Measurements from ENCODE around the gene GOLGA1. TPM values are rescaled to one million over a fixed set of nuclear protein-coding genes. Genes with fewer than 3 reads are reported as not detected.
A peak's percentile ranks its signal among the peaks of the same experiment; 100 is the strongest.

Gene GOLGA1
- total and polyA plus RNA-seq, 9 of the 15 experiments (the other 6 are each of a cell fraction or from before 2014, with no cell fraction given): 2.9 to 15.9 (median 8.5) TPM

DNA sequence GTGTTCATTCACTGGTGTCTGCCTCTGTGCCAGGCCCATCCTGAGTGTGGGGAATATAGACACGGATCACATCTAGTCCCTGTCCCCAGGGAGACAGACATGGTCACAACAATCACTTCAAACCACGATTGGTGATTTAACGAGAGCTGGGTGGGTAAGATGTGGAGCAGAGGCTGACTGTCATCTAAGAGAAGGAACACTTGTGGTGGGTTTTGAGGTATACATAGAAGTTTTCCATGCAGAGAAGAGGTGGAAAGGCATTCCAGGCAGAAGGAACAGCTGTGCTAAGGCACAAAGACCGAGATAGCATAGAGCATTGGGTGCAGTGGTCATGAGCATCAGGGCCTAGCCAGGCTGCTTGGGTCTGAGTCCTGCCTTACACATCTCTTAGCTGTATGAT, 110.3 kb downstream of the GOLGA1 start:
- Histone ChIP-seq H3K4me3 (no peak overlapping the region), H3K79me2 (ENCODE audit: control insufficient read depth, insufficient read depth, low read length) (no peaks in the 10 kb centered on the region), H3K9me1 (ENCODE audit: control insufficient read depth, insufficient read depth, low read length) (no peaks in the 10 kb centered on the region), H3K36me3 (ENCODE audit: control insufficient read depth, insufficient read depth, low read length) (no peaks in the 10 kb centered on the region), H4K20me1 (replicated peaks; ENCODE audit: control insufficient read depth, insufficient read depth, low read length) (no peaks in the 10 kb centered on the region), H3K9ac (ENCODE audit: insufficient read depth in 1 of 2, low read depth in 2 of 2, low read length in 2 of 2) (no peak overlapping the region), H2AFZ (ENCODE audit: low read depth, low read length) (no peak overlapping the region), H3K27ac (ENCODE audit: extremely low read depth, low read depth, low read length) (no peak overlapping the region), H3K9me3 (replicated peaks; ENCODE audit: control insufficient read depth, insufficient read depth, low read depth, low read length) (no peaks in the 10 kb centered on the region), H3K4me2 (ENCODE audit: insufficient read depth, low read length) (no peak overlapping the region), H3K4me1 (replicated peaks in 1 of 2; ENCODE audit: control insufficient read depth in 2 of 2, insufficient read depth in 2 of 2, low read length in 2 of 2) (peaks cover 8 to 23% of the 10 kb centered on the region in 2 experiments; a peak in 4 of 5 replicates), H3K27me3 (ENCODE audit: control insufficient read depth in 2 of 2, insufficient read depth in 2 of 2, low read length in 2 of 2) (no peaks in the 10 kb centered on the region)
- ChIA-PET CTCF (ENCODE audit: low intra/inter-chr PET ratio) (no interaction called here), POLR2A (interaction anchor here (0.7 kb wide), 1 partner anchor 12 kb away, joined by 3 read pairs; no protein-coding TSS in a partner anchor)
- in situ Hi-C loops (cut with MboI): no loop called here
- ATAC-seq (no peak), DNase-seq (ENCODE audit: extremely low read depth in 1 of 4, low spot score in 3 of 4) (no peak), FAIRE-seq (no peak)
- TF ChIP-seq ZNF24 (IDR thresholded peaks at IDR 0.05) (peak; percentile 25; the same call in 1 of the 2 replicates), ZEB2 (IDR thresholded peaks at IDR 0.05) (no peak), BRD4 (IDR thresholded peaks at IDR 0.05) (no peak)
- intact Hi-C loops (cut with micrococcal nuclease): no loop called here
- WGBS (ENCODE audit: insufficient coverage, low coverage, missing lambda C conversion rate): 44% methylated on average over 4 of the region's 4 CpGs
- BruUV-seq (replicated peaks): no TSS peak

DNA sequence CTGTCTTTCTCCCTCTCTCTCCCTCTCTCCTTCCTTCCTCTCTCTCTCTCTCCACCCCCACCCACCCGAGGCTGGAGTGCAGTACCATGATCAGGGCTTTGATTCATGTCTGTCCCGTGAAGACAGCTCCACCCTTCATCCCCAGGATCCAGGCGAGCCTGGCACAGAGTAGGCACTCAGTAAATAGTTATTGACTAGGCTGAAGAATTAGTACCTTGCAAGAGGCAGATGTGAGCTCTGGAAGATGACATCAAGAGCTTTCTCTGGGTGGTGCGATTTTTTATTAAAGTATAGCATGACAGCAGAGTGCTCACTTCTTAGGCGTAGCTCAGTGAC, 111.6 kb downstream of the GOLGA1 start:
- H3K4me3 ChIP-seq: no peak overlapping the region
- 0 out of 4 replicates have a peak, but pooled peaks of 1 of the 2 experiments have one; percentile 16 for TF ChIP-seq KDM1A (IDR thresholded peaks at IDR 0.05)
- no peak for TF ChIP-seq TGIF2 (CRISPR knock-in tag; IDR thresholded peaks at IDR 0.05)
- no peak overlapping the region for H3K27ac ChIP-seq (ENCODE audit: extremely low read depth, low read depth, low read length)
- H3K9me1 ChIP-seq (ENCODE audit: control insufficient read depth, insufficient read depth, low read length): no peaks in the 10 kb centered on the region
- H3K79me2 ChIP-seq (ENCODE audit: control insufficient read depth, insufficient read depth, low read length): no peaks in the 10 kb centered on the region
- no peak overlapping the region for H3K9ac ChIP-seq (ENCODE audit: insufficient read depth in 1 of 2, low read depth in 2 of 2, low read length in 2 of 2)
- no peak for FAIRE-seq
- H3K27me3 ChIP-seq (ENCODE audit: control insufficient read depth in 2 of 2, insufficient read depth in 2 of 2, low read length in 2 of 2): no peaks in the 10 kb centered on the region
- H3K36me3 ChIP-seq (ENCODE audit: control insufficient read depth, insufficient read depth, low read length): no peaks in the 10 kb centered on the region
- ChIA-PET POLR2A (interaction anchor here (0.6 to 1.0 kb wide), 3 partner anchors 10 to 263 kb away, joined by 4 to 7 read pairs (median 4); no protein-coding TSS in a partner anchor), CTCF (ENCODE audit: low intra/inter-chr PET ratio) (no interaction called here)
- WGBS (ENCODE audit: insufficient coverage, low coverage, missing lambda C conversion rate): 14% methylated on average over 4 of the region's 5 CpGs
- no peaks in the 10 kb centered on the region for H3K9me3 ChIP-seq (replicated peaks; ENCODE audit: control insufficient read depth, insufficient read depth, low read depth, low read length)
- intact Hi-C loops (cut with micrococcal nuclease): no loop called here
- no peak for DNase-seq (ENCODE audit: extremely low read depth in 1 of 4, low spot score in 3 of 4)
- BruUV-seq (replicated peaks): no TSS peak
- no peak overlapping the region for H2AFZ ChIP-seq (ENCODE audit: low read depth, low read length)
- ATAC-seq: no peak
- H4K20me1 ChIP-seq (replicated peaks; ENCODE audit: control insufficient read depth, insufficient read depth, low read length): no peaks in the 10 kb centered on the region
- H3K4me2 ChIP-seq (ENCODE audit: insufficient read depth, low read length): no peak overlapping the region
- H3K4me1 ChIP-seq (replicated peaks in 1 of 2; ENCODE audit: control insufficient read depth in 2 of 2, insufficient read depth in 2 of 2, low read length in 2 of 2): peaks cover 8 to 11% of the 10 kb centered on the region in 2 experiments; a peak in 4 of 5 replicates
- in situ Hi-C loops (cut with MboI): no loop called here
